ENCODE results near the gene RPS6KB1. TPM values are rescaled to one million over a fixed set of nuclear protein-coding genes. Genes with fewer than 3 reads are reported as not detected.
A peak's percentile ranks its signal among the peaks of the same experiment; 100 is the strongest.

Gene RPS6KB1
- total and polyA plus RNA-seq, 2 of the 8 experiments (the other 6 are each of a cell fraction or from before 2014, with no cell fraction given) = 3.4 to 28.4 TPM

DNA sequence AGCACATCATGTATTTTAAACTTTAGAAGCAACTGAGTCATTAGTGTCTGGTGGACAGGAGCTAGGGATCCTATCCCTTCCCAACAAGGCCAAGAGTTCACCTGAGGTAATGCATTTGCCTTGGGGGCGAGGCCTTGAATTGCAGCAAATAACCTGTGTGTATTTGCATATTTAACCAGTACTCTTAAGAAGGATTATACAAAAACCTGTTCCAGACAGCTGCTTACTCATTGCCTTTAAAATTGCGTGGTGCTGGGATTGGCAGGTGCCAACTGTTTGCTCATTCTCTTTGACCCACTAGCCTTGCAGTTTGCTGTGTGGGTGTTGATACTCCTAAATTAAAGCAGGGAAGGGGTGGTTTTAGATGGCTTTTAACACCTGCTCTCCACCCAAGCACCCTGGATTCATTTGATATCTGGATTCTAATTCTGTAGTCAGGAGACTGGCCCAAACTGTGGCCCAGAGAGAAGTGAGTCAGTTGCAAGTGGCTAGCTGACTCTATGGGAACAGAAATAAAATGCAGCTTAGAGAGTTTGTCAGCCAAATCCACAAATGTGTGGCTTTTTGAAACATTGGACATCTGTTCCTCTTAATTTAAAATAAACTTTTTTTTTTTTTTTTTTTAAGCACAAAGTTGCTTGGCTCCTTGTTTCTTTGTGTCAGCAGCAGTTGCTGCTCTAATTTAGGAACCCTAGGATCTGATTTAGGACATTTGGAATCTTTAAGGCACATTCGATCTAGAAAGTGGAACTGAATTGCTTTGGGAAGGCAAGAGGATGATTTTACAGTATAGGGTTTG, 47.1 kb upstream of the RPS6KB1 start:
- H4K8ac ChIP-seq (ENCODE audit: extremely low read depth, insufficient read depth, low read length) = no peak overlapping the region
- no peaks in the 10 kb centered on the region for H3K9me3 ChIP-seq (ENCODE audit: insufficient read depth in 2 of 2, low read depth in 1 of 2, low read length in 1 of 2)
- FAIRE-seq = no peak
- no peak overlapping the region for H3K14ac ChIP-seq (ENCODE audit: insufficient read length)
- no peak overlapping the region for H2BK20ac ChIP-seq (ENCODE audit: low read length)
- no peak for DNase-seq (ENCODE audit: low read depth in 1 of 2, low spot score in 2 of 2)
- H3K56ac ChIP-seq (replicated peaks; ENCODE audit: insufficient read length, low read depth, low read length) = no peak overlapping the region
- no peaks in the 10 kb centered on the region for H3K27me3 ChIP-seq (replicated peaks in 1 of 4; ENCODE audit: control insufficient read depth in 3 of 4, extremely low read depth in 1 of 4, insufficient read depth in 3 of 4, low read length in 3 of 4)
- H3K9ac ChIP-seq (replicated peaks in 1 of 4; ENCODE audit: extremely low read depth in 1 of 4, low read depth in 3 of 4, low read length in 3 of 4) = no peak overlapping the region
- no peak overlapping the region for H3K23ac ChIP-seq (ENCODE audit: insufficient read length)
- no peak overlapping the region for H4K5ac ChIP-seq (ENCODE audit: insufficient read length, low read depth, low read length)
- H4K91ac ChIP-seq (replicated peaks; ENCODE audit: insufficient read length, low read length) = no peak overlapping the region
- H2AK5ac ChIP-seq (ENCODE audit: low read depth, low read length) = no peak overlapping the region
- no peak overlapping the region for H2BK5ac ChIP-seq (ENCODE audit: low read depth, low read length)
- no peak overlapping the region; the same call in 1 of the 2 replicates for H2BK12ac ChIP-seq (ENCODE audit: low read depth, low read length)
- no peak overlapping the region; the same call in 1 of the 2 replicates for H3K18ac ChIP-seq (ENCODE audit: extremely low read depth, low read length)
- no peak overlapping the region for H3K4ac ChIP-seq (replicated peaks; ENCODE audit: insufficient read length, low read depth, low read length)
- H2BK15ac ChIP-seq (ENCODE audit: low read length) = no peak overlapping the region
- no peak overlapping the region for H2AFZ ChIP-seq (ENCODE audit: low read length)
- H3K4me1 ChIP-seq (replicated peaks in 1 of 4; ENCODE audit: control insufficient read depth in 3 of 4, insufficient read depth in 4 of 4, low read length in 3 of 4) = peaks cover 7 to 15% (median 10%) of the 10 kb centered on the region in 4 experiments; a peak in 6 of 7 replicates
- peaks cover 0 to 9% of the 10 kb centered on the region in 2 experiments; a peak in 2 of 4 replicates for H3K79me2 ChIP-seq (ENCODE audit: control insufficient read depth in 1 of 2, insufficient read depth in 2 of 2, low read length in 2 of 2)
- H3K27ac ChIP-seq (ENCODE audit: low read depth, low read length) = 0 out of 2 replicates have a peak overlapping the region, but pooled peaks have one; percentile 16
- H3K4me3 ChIP-seq (ENCODE audit: extremely low read depth in 1 of 4, insufficient read depth in 2 of 4, low read depth in 3 of 4, low read length in 4 of 4) = no peak overlapping the region
- H3K36me3 ChIP-seq (ENCODE audit: control insufficient read depth in 2 of 4, insufficient read depth in 4 of 4, low read length in 3 of 4) = peaks cover 0 to 13% (median 2%) of the 10 kb centered on the region in 4 experiments; a peak in 4 of 8 replicates
- H3K4me2 ChIP-seq (ENCODE audit: insufficient read depth in 1 of 2, low read depth in 2 of 2, low read length in 2 of 2) = no peak overlapping the region
- ChIA-PET CTCF (ENCODE audit: partially characterized antibody) (interaction anchor here (1.6 to 1.8 kb wide), 2 partner anchors 24 to 98 kb away, joined by 3 to 5 read pairs; no protein-coding TSS in a partner anchor), POLR2A (ENCODE audit: partially characterized antibody) (interaction anchor here (0.8 to 11.2 kb wide), 4 partner anchors 8 to 98 kb away, joined by 4 to 137 read pairs (median 4); no protein-coding TSS in a partner anchor)
- H4K20me1 ChIP-seq (replicated peaks in 1 of 2; ENCODE audit: control insufficient read depth in 1 of 2, insufficient read depth in 2 of 2, low read length in 2 of 2) = no peaks in the 10 kb centered on the region
- WGBS, 2 experiments (ENCODE audit: extremely low coverage in 1 of 2, insufficient coverage in 1 of 2, insufficient read length in 1 of 2, insufficient replicate concordance in 2 of 2, low coverage in 1 of 2, low lambda C conversion rate in 2 of 2, missing lambda C conversion rate in 1 of 2) = 88% methylated on average over 3 of the region's 3 CpGs; no CpG with 5 or more reads in 1 of the 2 experiments
- H3K79me1 ChIP-seq (ENCODE audit: low read depth, low read length) = no peaks in the 10 kb centered on the region
- no peak overlapping the region for H2BK120ac ChIP-seq (replicated peaks; ENCODE audit: low read depth, low read length)
- no peaks in the 10 kb centered on the region for H3K23me2 ChIP-seq (ENCODE audit: low read depth, low read length)
- TF ChIP-seq TAF1 (IDR thresholded peaks at IDR 0.05; ENCODE audit: low read depth, low read length) (no peak), SP4 (IDR thresholded peaks at IDR 0.05; ENCODE audit: low read length) (no peak), HDAC2 (IDR thresholded peaks at IDR 0.05; ENCODE audit: borderline replicate concordance in 1 of 2, low read depth in 2 of 2, low read length in 2 of 2) (no peak), SIN3A (conservative IDR thresholded peaks at IDR 0.05 in 1 of 2, IDR thresholded peaks at IDR 0.05 in 1 of 2; ENCODE audit: low read depth in 1 of 2, low read length in 2 of 2) (no peak), CBX5 (IDR thresholded peaks at IDR 0.05; ENCODE audit: low read depth, low read length) (no peak), SP2 (IDR thresholded peaks at IDR 0.05; ENCODE audit: low read length) (no peak), PHF8 (conservative IDR thresholded peaks at IDR 0.05; ENCODE audit: low read depth, low read length) (no peak), CREB1 (IDR thresholded peaks at IDR 0.05) (no peak), SP1 (IDR thresholded peaks at IDR 0.05; ENCODE audit: low read depth, low read length) (no peak), TAF7 (optimal IDR thresholded peaks at IDR 0.05; ENCODE audit: borderline replicate concordance, low read depth, low read length) (peak; percentile 17), TBP (IDR thresholded peaks at IDR 0.05; ENCODE audit: low read depth, low read length) (no peak)
- TF ChIP-seq, protein P1, sequence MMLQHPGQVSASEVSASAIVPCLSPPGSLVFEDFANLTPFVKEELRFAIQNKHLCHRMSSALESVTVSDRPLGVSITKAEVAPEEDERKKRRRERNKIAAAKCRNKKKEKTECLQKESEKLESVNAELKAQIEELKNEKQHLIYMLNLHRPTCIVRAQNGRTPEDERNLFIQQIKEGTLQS (IDR thresholded peaks at IDR 0.05; ENCODE audit: insufficient read depth, low read depth, low read length) = no peak

Data from H1 (cell line).